HG03520 (cell line): ENCODE results near the gene NFE2L3.
A peak's percentile ranks its signal among the peaks of the same experiment; 100 is the strongest.
"Not testable (repeated sequence)": the region's sequence is repeated elsewhere in the genome, so short reads cannot be mapped to it uniquely, and the experiment has no call there.

ENCODE experiments used
- ATAC-seq: cut with Tn5 transposase; IDR thresholded peaks from one replicate; pipeline ENCODE4 v1.9.1; 2021; ENCODE audit warnings: mild to moderate bottlenecking, moderate library complexity; ENCODE audit not compliant: unreplicated experiment

The NFE2L3 gene

GRCh38 chr7:26151953-26152781 lies at the start of gene NFE2L3:
Gene NFE2L3, plus strand, starts transcription at chr7:26152198. Its CDS starts 301 bp downstream, at chr7:26152499.
- ATAC-seq = peak; percentile 70

GRCh38 chr7:26103596-26103995 lies 48.4 kb upstream of the NFE2L3 start:
- no peak for ATAC-seq

GRCh38 chr7:26105236-26105635 lies 46.8 kb upstream of the NFE2L3 start:
- no peak for ATAC-seq

- no peak for ATAC-seq
Observed at GRCh38 chr7:26105931-26106330, 46.1 kb upstream of the NFE2L3 start.

- ATAC-seq = no peak
Observed at GRCh38 chr7:26112203-26112740, 39.7 kb upstream of the NFE2L3 start.

- ATAC-seq = no peak
Observed at GRCh38 chr7:26115650-26116049, 36.3 kb upstream of the NFE2L3 start.

- ATAC-seq = no peak
Observed at GRCh38 chr7:26117142-26117807, 34.7 kb upstream of the NFE2L3 start.

- no peak for ATAC-seq
Observed at GRCh38 chr7:26117970-26118369, 34.0 kb upstream of the NFE2L3 start.

- no peak for ATAC-seq
Observed at GRCh38 chr7:26122745-26123144, 29.3 kb upstream of the NFE2L3 start.

GRCh38 chr7:26124775-26125174 lies 27.2 kb upstream of the NFE2L3 start:
- not testable (repeated sequence) for ATAC-seq

- ATAC-seq = no peak
Observed at GRCh38 chr7:26127411-26127810, 24.6 kb upstream of the NFE2L3 start.

- ATAC-seq = no peak
Observed at GRCh38 chr7:26131056-26131589, 20.9 kb upstream of the NFE2L3 start.

- ATAC-seq = no peak
Observed at GRCh38 chr7:26135076-26135475, 16.9 kb upstream of the NFE2L3 start.

GRCh38 chr7:26135551-26135950 lies 16.4 kb upstream of the NFE2L3 start:
- ATAC-seq = no peak

- ATAC-seq = no peak
Observed at GRCh38 chr7:26136831-26137230, 15.2 kb upstream of the NFE2L3 start.

GRCh38 chr7:26140380-26140779 lies 11.6 kb upstream of the NFE2L3 start:
- ATAC-seq = no peak

- ATAC-seq = no peak
Observed at GRCh38 chr7:26141077-26141476, 10.9 kb upstream of the NFE2L3 start.

GRCh38 chr7:26143298-26144048 lies 8.5 kb upstream of the NFE2L3 start:
- ATAC-seq = no peak

- ATAC-seq = no peak
Observed at GRCh38 chr7:26144184-26145080, 7.6 kb upstream of the NFE2L3 start.

GRCh38 chr7:26145238-26145637 lies 6.8 kb upstream of the NFE2L3 start:
- no peak for ATAC-seq
